Adrenal gland (tissue), 5 donors: ENCODE measurements around the gene ALDH1L1.

Experiments
- CTCF ChIP-seq, 6 experiments: fragments of 450-650 bp in 4 of 6; fragments of 200-600 bp in 2 of 6; sonication (generic) in 1 of 6; IDR thresholded peaks; 1 replicate in 5 of 6; 2 replicates in 1 of 6; pipeline versions ENCODE4 v1.5.1 to v1.8.0; 2016 to 2021; ENCODE audit warnings: antibody characterized with exemption in 6 of 6, mild to moderate bottlenecking in 2 of 6, moderate library complexity in 1 of 6
- POLR2A ChIP-seq, 2 donors: fragments of 450-650 bp; IDR thresholded peaks; one replicate each; pipeline ENCODE4 v1.6.1; 2017; ENCODE audit warnings: antibody characterized with exemption in 2 of 2, mild to moderate bottlenecking in 2 of 2, moderate library complexity in 1 of 2
- donor health status: DM: no; HTN: no; CAD: no.

GRCh38 chr3:126191246-126191645 lies 10.9 kb upstream of the ALDH1L1 start:
- TF ChIP-seq CTCF (IDR thresholded peaks at IDR 0.05) (no peak), POLR2A (IDR thresholded peaks at IDR 0.05) (no peak)
